K562 (cell line): Measurements from ENCODE around the gene ZAP70. TPM values are rescaled to one million over a fixed set of nuclear protein-coding genes. Genes with fewer than 3 reads are reported as not detected.

Experiments used
- ATAC-seq: fragments of 200-7000 bp; cut with Tn5 transposase; 3 replicates; pipeline ENCODE4 v1.9.1; 2020; ENCODE audit warnings: moderate library complexity
- BruUV-seq: library from RNA; stranded (reverse); fragments of 400-500 nt; replicated peaks from 2 replicates; lab custom pipeline; 2021; lab: Mats Ljungman, UMichigan
- CTCF ChIA-PET: fragments of 300-600 bp; formaldehyde crosslinking; extraction: SDS; loops from one replicate; lab custom pipeline; 2021; ENCODE audit warnings: low intra/inter-chr PET ratio; lab: Yijun Ruan, JAX
- POLR2A ChIA-PET: fragments of 300-600, 350-650 bp; sonication (Branson Sonifier 250); formaldehyde crosslinking; extraction: SDS; loops from one replicate; lab custom pipeline; 2021; ENCODE audit warnings: antibody characterized with exemption, inconsistent platforms; lab: Yijun Ruan, JAX
- DNase-seq, 4 experiments: peaks; one replicate each; pipeline versions ENCODE4 v3.0.0 to v3.0.0-alpha.2; 2011 to 2018; ENCODE audit warnings: low spot score in 3 of 4, mixed read lengths in 3 of 4; ENCODE audit errors: extremely low read depth in 1 of 4
- FAIRE-seq: peaks from 2 replicates; lab custom pipeline; 2011; peaks lifted over from hg19 to GRCh38; lab: Jason Lieb, UNC
- H2AFZ ChIP-seq: 2 replicates; pipeline ENCODE4 v1.6.0; 2011; ENCODE audit warnings: low read depth, low read length, control low read depth, inconsistent platforms
- H3K27ac ChIP-seq: fragments of 200-600 bp; 3 replicates; pipeline ENCODE4 v1.8.0; 2011; ENCODE audit warnings: low read depth, mild to moderate bottlenecking, control low read depth, inconsistent platforms, low read length, moderate library complexity, mixed read lengths; ENCODE audit errors: extremely low read depth
- H3K27me3 ChIP-seq, 2 experiments: fragments of 300-600 bp in 1 of 2; 2 replicates in 1 of 2; 3 replicates in 1 of 2; pipeline versions ENCODE4 v1.6.0 to v1.8.0; 2011; ENCODE audit warnings: inconsistent platforms in 2 of 2, low read length in 2 of 2, mild to moderate bottlenecking in 1 of 2, mixed read lengths in 1 of 2, moderate library complexity in 1 of 2; ENCODE audit not compliant: control insufficient read depth in 2 of 2, insufficient read depth in 2 of 2
- H3K36me3 ChIP-seq: fragments of 300-600 bp; 3 replicates; pipeline ENCODE4 v1.8.0; 2011; ENCODE audit warnings: mild to moderate bottlenecking, low read length, inconsistent platforms; ENCODE audit not compliant: control insufficient read depth, insufficient read depth
- H3K4me1 ChIP-seq, 2 experiments: fragments of 200-600 bp in 1 of 2; replicated peaks in 1 of 2; 2 replicates in 1 of 2; 3 replicates in 1 of 2; pipeline versions ENCODE4 v1.5.1 to v1.8.0; 2011; ENCODE audit warnings: inconsistent platforms in 2 of 2, low read length in 2 of 2, mild to moderate bottlenecking in 1 of 2, mixed read lengths in 1 of 2, moderate library complexity in 1 of 2; ENCODE audit not compliant: control insufficient read depth in 2 of 2, insufficient read depth in 2 of 2
- H3K4me2 ChIP-seq: 2 replicates; pipeline ENCODE4 v1.6.1; 2011; ENCODE audit warnings: low read length, control low read depth, inconsistent platforms, mixed read lengths; ENCODE audit not compliant: insufficient read depth
- H3K4me3 ChIP-seq: fragments of 200-600 bp; sonication (generic), shearing (Covaris generic); 2 replicates; pipeline ENCODE4 v1.5.1; 2016; ENCODE audit warnings: control low read depth, inconsistent platforms
- H3K79me2 ChIP-seq: fragments of 200-600 bp; 3 replicates; pipeline ENCODE4 v1.8.0; 2011; ENCODE audit warnings: low read length, inconsistent platforms; ENCODE audit not compliant: control insufficient read depth, insufficient read depth
- H3K9ac ChIP-seq, 2 experiments: 2 replicates each; pipeline versions ENCODE4 v1.6.0 to v1.6.1; 2011; ENCODE audit warnings: low read depth in 2 of 2, low read length in 2 of 2, control low read depth in 1 of 2, inconsistent platforms in 1 of 2, mild to moderate bottlenecking in 1 of 2, mixed read lengths in 1 of 2; ENCODE audit not compliant: insufficient read depth in 1 of 2
- H3K9me1 ChIP-seq: one replicate; pipeline ENCODE4 v1.6.0; 2011; ENCODE audit warnings: inconsistent platforms, mild to moderate bottlenecking, low read length, moderate library complexity; ENCODE audit not compliant: control insufficient read depth, insufficient read depth
- H3K9me3 ChIP-seq: replicated peaks from 2 replicates; pipeline ENCODE4 v1.5.1; 2011; ENCODE audit warnings: low read depth, low read length, inconsistent platforms; ENCODE audit not compliant: control insufficient read depth, insufficient read depth
- H4K20me1 ChIP-seq: replicated peaks from 2 replicates; pipeline ENCODE4 v1.6.1; 2011; ENCODE audit warnings: low read length, inconsistent platforms, mixed read lengths; ENCODE audit not compliant: control insufficient read depth, insufficient read depth
- CC2D1A ChIP-seq: fragments of 450-650 bp; IDR thresholded peaks from 2 replicates; pipeline ENCODE4 v1.6.1; 2017; ENCODE audit warnings: mild to moderate bottlenecking
- DNMT1 ChIP-seq: fragments of 450-650 bp; IDR thresholded peaks from 2 replicates; pipeline ENCODE4 v1.6.1; 2016; ENCODE audit warnings: antibody characterized with exemption, mild to moderate bottlenecking
- HMG20A ChIP-seq: fragments of 450-650 bp; formaldehyde crosslinking; conservative IDR thresholded peaks from 2 replicates; pipeline ENCODE4 v1.4.0; 2020; ENCODE audit warnings: mild to moderate bottlenecking, mixed read lengths
- KAT7 ChIP-seq: sonication (generic); formaldehyde crosslinking; IDR thresholded peaks from 2 replicates; pipeline ENCODE4 v1.8.0; 2022; ENCODE audit warnings: missing genetic modification reagents, mild to moderate bottlenecking, borderline replicate concordance
- KLF10 ChIP-seq: fragments of 250-450 bp; sonication (Bioruptor Pico); IDR thresholded peaks from 2 replicates; pipeline ENCODE4 v1.6.1; 2021; ENCODE audit warnings: matching md5 sums
- KLF13 ChIP-seq: fragments of 450-650 bp; IDR thresholded peaks from 2 replicates; pipeline ENCODE4 v1.6.1; 2016; ENCODE audit warnings: missing genetic modification characterization, low read depth, mild to moderate bottlenecking, missing compliant biosample characterization, moderate library complexity, borderline replicate concordance
- KLF6 ChIP-seq: fragments of 250-450 bp; sonication (Bioruptor Pico); IDR thresholded peaks from 2 replicates; pipeline ENCODE4 v1.4.0; 2020; ENCODE audit warnings: mild to moderate bottlenecking, moderate library complexity, borderline replicate concordance
- MIER1 ChIP-seq: fragments of 450-650 bp; IDR thresholded peaks from 2 replicates; pipeline ENCODE4 v1.6.1; 2016; ENCODE audit warnings: antibody characterized with exemption, mild to moderate bottlenecking, low read depth
- MTA2 ChIP-seq: fragments of 450-650 bp; IDR thresholded peaks from 2 replicates; pipeline ENCODE4 v1.6.1; 2016; ENCODE audit warnings: low read depth
- PTTG1 ChIP-seq: fragments of 450-650 bp; IDR thresholded peaks from 2 replicates; pipeline ENCODE4 v1.6.1; 2016; ENCODE audit warnings: low read depth, mild to moderate bottlenecking, missing genetic modification characterization, missing compliant biosample characterization
- UBTF ChIP-seq, 2 experiments: IDR thresholded peaks; 2 replicates each; pipeline ENCODE4 v1.6.1; 2012; ENCODE audit warnings: improper control_type of control experiment in 2 of 2, low read depth in 2 of 2, low read length in 2 of 2, borderline replicate concordance in 1 of 2
- ZNF165 ChIP-seq: fragments of 250-450 bp; sonication (Bioruptor Pico); IDR thresholded peaks from 2 replicates; pipeline ENCODE4 v1.4.0; 2020; ENCODE audit warnings: borderline replicate concordance
- ZNF212 ChIP-seq: fragments of 450-650 bp; formaldehyde crosslinking; IDR thresholded peaks from 2 replicates; pipeline ENCODE4 v1.4.0; 2020; ENCODE audit warnings: mild to moderate bottlenecking
- ZNF445 ChIP-seq: fragments of 250-450 bp; sonication (Bioruptor Pico); IDR thresholded peaks from 2 replicates; pipeline ENCODE4 v1.4.0; 2020; ENCODE audit warnings: low read depth, mild to moderate bottlenecking, moderate library complexity
- WGBS: fragments of 100-300 bp; shearing (Covaris generic); methylation state at CpG from one replicate; pipeline ENCODE4 v1.1.6; 2016; ENCODE audit warnings: low coverage, mixed read lengths; ENCODE audit not compliant: insufficient coverage; ENCODE audit errors: missing lambda C conversion rate; 5-methylcytosine and 5-hydroxymethylcytosine counted together
- in situ Hi-C: fragments of 300-500 bp; cut with MboI; formaldehyde crosslinking; loops from 4 replicates; pipeline ENCODE4 v1.15.0; 2018; ENCODE audit warnings: inconsistent platforms, mixed read lengths
- intact Hi-C: fragments of 100-400 bp; cut with micrococcal nuclease; formaldehyde crosslinking; loops from 2 replicates; pipeline ENCODE4 v1.14.2; 2022
- polyA plus RNA-seq, 8 experiments: library from polyadenylated mRNA; depleted of rRNA in 4 of 8; stranded (reverse) in 5 of 8; unstranded in 3 of 8; fragments of >200 nt; fragmentation: Nextera tagmentation in 2 of 8; fragmentation: Illumina TruSeq in 1 of 8; extraction: Ambion mirVana in 2 of 8; extraction: Trizol in 1 of 8; gene quantifications; 2 replicates each; pipeline versions ENCODE4 v1.2.1 to v1.2.3, GENCODE V29; 2011 to 2014; ENCODE audit warnings: inconsistent platforms in 1 of 8, missing spikeins in 1 of 8
- total RNA-seq, 7 experiments: library from RNA; depleted of rRNA in 6 of 7; stranded (reverse); fragments of >200 nt in 6 of 7; fragmentation: Illumina TruSeq in 2 of 7; extraction: Trizol in 2 of 7; gene quantifications; 2 replicates each; pipeline versions ENCODE4 v1.2.1 to v1.2.3, GENCODE V29; 2011 to 2021; ENCODE audit warnings: low replicate concordance in 1 of 7
- TF ChIP-seq, protein P1 (sequence below): fragments of 250-450 bp; sonication (Bioruptor Pico); IDR thresholded peaks from 2 replicates; pipeline ENCODE4 v1.5.0; 2020; ENCODE audit warnings: mild to moderate bottlenecking

Gene ZAP70
- total and polyA plus RNA-seq, 9 of the 15 experiments (the other 6 are each of a cell fraction or from before 2014, with no cell fraction given): 0.06 to 0.80 (median 0.21) TPM; not detected in 1

GRCh38 chr2:97669448-97669847 is 43.9 kb upstream of the ZAP70 start, which contains the start of gene C2orf92:
TSS of gene C2orf92 (plus strand) at chr2:97669713. CDS start at chr2:97669789, 76 bp downstream.
- no TSS peak for BruUV-seq
- H3K27ac ChIP-seq: no peak within 1 kb of the TSS
- no peaks in the 10 kb centered on the region for H3K27me3 ChIP-seq
- no peak within 1 kb of the TSS for H3K9ac ChIP-seq
- CTCF ChIA-PET: no interaction called here
- no peaks in the 10 kb centered on the region for H3K9me3 ChIP-seq
- ATAC-seq: no peak
- no peak within 1 kb of the TSS for H2AFZ ChIP-seq
- H4K20me1 ChIP-seq: no peaks in the 10 kb centered on the region
- no peaks in the 10 kb centered on the region for H3K9me1 ChIP-seq
- H3K4me2 ChIP-seq: no peak within 1 kb of the TSS
- intact Hi-C loops: no loop called here
- H3K4me3 ChIP-seq: no peak within 1 kb of the TSS
- H3K79me2 ChIP-seq: peaks cover 7% of the 10 kb centered on the region; the same call in 2 of the 3 replicates
- POLR2A ChIA-PET: interaction anchor here (1.3 kb wide), 1 partner anchor 15 kb away, joined by 4 read pairs; no protein-coding TSS in a partner anchor
- no peak for TF ChIP-seq ZNF165 (CRISPR knock-in tag)
- no peak for TF ChIP-seq ZNF212 (CRISPR knock-in tag)
- no peak for TF ChIP-seq KLF13 (tag)
- no peak for TF ChIP-seq KAT7 (CRISPR knock-in tag)
- TF ChIP-seq MIER1: no peak
- TF ChIP-seq KLF6 (CRISPR knock-in tag): no peak
- TF ChIP-seq UBTF (IDR thresholded peaks at IDR 0.05; ENCODE audit: borderline replicate concordance in 1 of 2, low read depth in 2 of 2, low read length in 2 of 2): no peak
- no peak for TF ChIP-seq DNMT1
- no peak for TF ChIP-seq MTA2
- TF ChIP-seq PTTG1: no peak
- TF ChIP-seq, protein P1, sequence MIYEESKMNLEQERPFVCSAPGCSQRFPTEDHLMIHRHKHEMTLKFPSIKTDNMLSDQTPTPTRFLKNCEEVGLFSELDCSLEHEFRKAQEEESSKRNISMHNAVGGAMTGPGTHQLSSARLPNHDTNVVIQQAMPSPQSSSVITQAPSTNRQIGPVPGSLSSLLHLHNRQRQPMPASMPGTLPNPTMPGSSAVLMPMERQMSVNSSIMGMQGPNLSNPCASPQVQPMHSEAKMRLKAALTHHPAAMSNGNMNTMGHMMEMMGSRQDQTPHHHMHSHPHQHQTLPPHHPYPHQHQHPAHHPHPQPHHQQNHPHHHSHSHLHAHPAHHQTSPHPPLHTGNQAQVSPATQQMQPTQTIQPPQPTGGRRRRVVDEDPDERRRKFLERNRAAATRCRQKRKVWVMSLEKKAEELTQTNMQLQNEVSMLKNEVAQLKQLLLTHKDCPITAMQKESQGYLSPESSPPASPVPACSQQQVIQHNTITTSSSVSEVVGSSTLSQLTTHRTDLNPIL: no peak
- no peak for TF ChIP-seq KLF10 (CRISPR knock-in tag)
- TF ChIP-seq CC2D1A: no peak
- TF ChIP-seq ZNF445 (CRISPR knock-in tag): no peak
- TF ChIP-seq HMG20A: no peak
- no peak for FAIRE-seq
- H3K4me1 ChIP-seq: peaks cover 11 to 24% of the 10 kb centered on the region in 2 experiments
- in situ Hi-C loops: no loop called here
- no peak for DNase-seq
- WGBS: 75% methylated on average over 6 of the region's 6 CpGs
- H3K36me3 ChIP-seq: no peaks in the 10 kb centered on the region
